ENCODE data around the gene PKDCC. TPM values are rescaled to one million over a fixed set of nuclear protein-coding genes. Genes with fewer than 3 reads are reported as not detected.

Gene PKDCC
- total and polyA plus RNA-seq, 2 of the 8 experiments (the other 6 are each of a cell fraction or from before 2014, with no cell fraction given) = 49.9 to 80.1 TPM

- TF ChIP-seq TAF7 (optimal IDR thresholded peaks at IDR 0.05; ENCODE audit: borderline replicate concordance, low read depth, low read length) (no peak), JUN (IDR thresholded peaks at IDR 0.05; ENCODE audit: low read depth, low read length) (no peak), GTF2F1 (IDR thresholded peaks at IDR 0.05; ENCODE audit: borderline replicate concordance, low read depth, low read length) (no peak), BACH1 (IDR thresholded peaks at IDR 0.05; ENCODE audit: low read length) (no peak), SIN3A (conservative IDR thresholded peaks at IDR 0.05 in 1 of 2, IDR thresholded peaks at IDR 0.05 in 1 of 2; ENCODE audit: low read depth in 1 of 2, low read length in 2 of 2) (no peak)
Measured at GRCh38 chr2:41999592-42000281, 48.1 kb upstream of the PKDCC start (continued).
